GM19351 (cell line): Measurements from ENCODE around the gene KRT17.
"Not testable (repeated sequence)": the region's sequence is repeated elsewhere in the genome, so short reads cannot be mapped to it uniquely, and the experiment has no call there.

Source experiments
- ATAC-seq: cut with Tn5 transposase; IDR thresholded peaks from one replicate; pipeline ENCODE4 v1.9.1; 2021; ENCODE audit warnings: mild to moderate bottlenecking, moderate library complexity; ENCODE audit not compliant: unreplicated experiment

The KRT17 gene

GRCh38 chr17:41635121-41636097 is 11.0 kb upstream of the KRT17 start:
- ATAC-seq = no peak

DNA sequence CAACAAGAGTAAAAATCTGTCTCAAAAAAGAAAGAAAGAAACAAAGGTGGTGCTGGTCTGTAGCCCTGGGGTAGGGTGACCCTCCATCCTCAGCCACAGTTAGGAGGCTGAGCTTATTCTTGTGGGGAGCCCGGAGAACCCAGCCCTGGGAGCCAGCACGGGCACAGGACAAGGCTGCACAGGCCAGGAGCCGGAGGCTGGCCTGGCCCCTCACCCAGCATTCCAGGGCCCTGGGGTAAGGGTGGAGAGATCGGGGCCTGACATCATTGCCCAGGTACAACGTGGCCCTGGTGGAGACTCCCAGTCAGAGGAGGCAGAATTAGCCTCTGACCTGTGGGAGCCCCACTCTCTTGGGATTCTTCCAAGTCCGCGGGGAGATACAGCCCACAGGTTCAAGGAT is 10.3 kb upstream of the KRT17 start:
- ATAC-seq = no peak

DNA sequence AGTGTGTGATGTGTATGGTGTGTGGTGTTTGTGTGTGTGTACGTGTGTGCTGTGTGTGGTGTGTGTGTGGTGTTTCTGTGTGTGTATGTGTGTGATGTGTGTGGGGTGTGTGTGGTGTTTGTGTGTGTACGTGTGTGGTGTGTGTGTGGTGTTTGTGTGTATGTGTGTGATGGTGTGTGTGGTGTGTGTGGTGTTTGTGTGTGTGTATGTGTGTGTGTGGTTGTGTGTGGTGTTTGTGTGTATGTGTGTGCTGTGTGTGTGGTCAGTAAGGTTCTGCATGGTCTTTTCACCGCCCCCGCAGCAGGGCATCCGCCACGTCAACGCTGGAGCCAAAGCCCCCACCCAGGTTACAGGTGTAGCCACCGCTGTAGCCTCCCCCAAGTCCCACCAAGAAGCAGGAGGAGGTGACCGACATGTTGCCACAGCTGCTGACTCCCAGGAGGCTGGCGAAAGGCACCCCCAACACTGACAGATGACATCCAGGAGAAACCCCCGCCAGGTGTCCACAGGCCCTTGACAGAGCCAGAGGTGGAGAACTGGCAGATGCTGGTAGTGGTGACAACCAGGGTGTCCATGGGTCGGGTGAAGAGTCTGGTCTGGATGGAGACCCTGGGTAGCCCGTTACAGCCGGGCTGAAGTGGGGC is 9.3 kb upstream of the KRT17 start:
- ATAC-seq = no peak

DNA sequence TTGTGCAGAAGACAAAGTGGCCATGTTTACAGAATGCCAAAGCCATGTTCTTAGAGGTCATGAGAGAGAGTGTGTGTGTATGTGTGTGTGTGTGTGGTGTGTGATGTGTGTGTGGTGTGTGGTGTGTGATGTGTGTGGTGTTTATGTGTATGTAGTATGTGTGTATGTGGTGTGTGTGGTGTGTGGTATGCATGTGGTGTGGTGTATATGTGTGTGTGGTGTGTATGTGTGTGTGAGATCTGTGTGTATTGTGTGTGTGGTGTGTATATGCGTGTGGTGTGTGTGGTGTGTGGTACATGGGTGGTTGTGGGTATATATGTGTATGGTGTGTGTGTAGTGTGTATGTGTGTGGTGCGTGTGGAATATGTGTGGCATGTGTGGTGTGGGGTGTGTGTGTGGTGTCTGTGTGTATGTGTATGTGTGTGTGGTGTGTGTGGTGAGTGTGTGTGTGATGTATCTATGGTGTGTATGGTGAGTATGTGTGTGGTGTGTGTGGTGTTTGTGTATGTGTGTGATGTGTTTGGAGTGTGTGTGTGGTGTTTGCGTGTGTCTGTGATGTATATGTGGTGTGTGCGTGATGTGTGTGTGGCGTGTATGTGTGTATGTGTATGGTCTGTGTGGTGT is 8.2 kb upstream of the KRT17 start:
- no peak for ATAC-seq

DNA sequence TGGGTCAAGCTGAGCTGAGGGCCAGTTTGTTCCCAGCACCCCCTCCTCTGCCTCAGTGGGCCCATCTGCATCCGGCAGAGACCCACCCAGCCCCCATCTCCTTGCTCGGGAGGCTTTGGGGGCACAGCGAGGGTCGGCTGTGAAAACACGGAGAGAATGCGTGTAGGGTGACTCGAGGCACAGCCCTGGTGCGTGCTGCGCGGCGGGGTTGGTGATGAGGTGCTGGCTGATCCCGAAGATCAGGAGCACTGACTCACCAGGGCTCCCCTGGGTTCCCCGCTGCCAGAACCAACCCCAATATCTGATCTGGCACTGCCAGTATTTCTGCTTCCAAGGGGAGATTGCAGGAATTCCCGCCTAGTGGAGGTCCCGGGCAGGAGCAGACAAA is 7.5 kb upstream of the KRT17 start:
- no peak for ATAC-seq

- no peak for ATAC-seq
These were observed 6.9 kb upstream of the KRT17 start for GRCh38 chr17:41631025-41631897.

DNA sequence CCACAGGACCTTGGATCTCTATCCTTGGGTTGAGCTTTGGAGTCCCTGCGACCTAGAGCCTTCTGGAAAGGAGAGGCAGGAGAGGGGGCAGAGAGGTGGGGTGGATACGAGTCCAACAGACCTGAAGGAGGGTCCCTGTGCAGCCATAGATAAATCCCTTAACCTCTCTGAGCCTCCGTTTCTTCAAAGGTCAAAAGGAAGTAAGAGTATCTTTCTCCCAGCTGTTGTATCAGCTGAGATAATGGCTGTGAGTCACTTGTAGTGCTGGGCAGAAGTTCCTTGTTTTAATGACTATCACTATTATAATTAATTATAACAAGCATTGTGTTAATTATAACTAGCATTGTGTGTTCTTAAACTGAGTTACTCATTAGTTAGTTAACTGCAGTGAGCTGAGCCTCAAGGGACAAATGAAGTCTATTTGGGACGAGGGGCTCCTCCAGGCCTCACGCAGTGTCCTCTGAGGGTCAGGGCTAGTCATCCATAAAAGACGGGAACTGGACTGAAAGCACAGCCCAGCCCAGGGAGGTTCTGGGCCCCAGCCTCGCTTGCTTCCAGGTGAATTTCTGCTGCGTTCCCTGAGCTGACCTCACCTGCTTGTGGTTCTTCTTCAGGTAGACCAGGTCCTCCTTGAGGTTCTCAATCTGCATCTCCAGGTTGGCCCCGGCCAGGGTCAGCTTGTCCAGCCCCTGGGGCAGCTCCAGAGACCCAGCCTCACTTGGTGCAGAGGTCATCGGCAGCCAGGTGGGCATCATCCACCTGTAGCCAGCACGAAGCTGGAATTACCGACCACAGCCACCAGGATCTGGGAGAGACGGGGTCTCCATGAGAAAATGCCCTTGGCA is 5.7 kb upstream of the KRT17 start:
- ATAC-seq = no peak

- no peak for ATAC-seq
These were observed 4.9 kb upstream of the KRT17 start for GRCh38 chr17:41629316-41629715.

DNA sequence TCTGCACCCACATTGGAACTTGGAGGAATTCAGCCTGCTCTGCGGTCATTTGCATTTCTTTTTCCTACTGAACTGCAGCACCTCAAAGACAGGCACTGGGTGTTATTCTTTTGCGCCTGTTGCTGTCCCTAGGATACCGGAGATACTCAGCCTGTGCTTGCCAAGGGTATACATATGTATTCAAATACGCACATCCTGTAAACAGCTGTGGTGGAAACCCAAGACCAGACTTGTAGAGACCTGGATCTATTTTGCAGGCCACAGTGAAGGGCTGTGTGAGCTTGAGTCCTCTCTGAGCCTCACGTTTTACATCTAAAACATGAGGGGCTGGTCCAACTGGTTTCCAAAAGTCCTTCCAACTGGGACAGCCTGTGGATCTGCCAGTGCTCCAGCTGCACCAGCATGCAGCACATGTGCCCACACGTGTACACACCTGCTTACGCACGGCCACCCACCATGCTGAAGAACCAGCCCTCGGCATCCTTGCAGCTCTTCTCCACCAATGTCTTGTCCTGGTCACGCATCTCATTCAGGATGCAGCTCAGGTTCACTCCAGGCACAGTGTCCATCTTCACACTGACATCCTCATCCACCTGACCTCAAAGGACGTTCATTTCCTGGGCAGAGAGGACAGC is 4.4 kb upstream of the KRT17 start:
- ATAC-seq = not testable (repeated sequence)

- not testable (repeated sequence) for ATAC-seq
These were observed 3.6 kb upstream of the KRT17 start for GRCh38 chr17:41628073-41628370.

GRCh38 chr17:41627316-41628072 is 3.1 kb upstream of the KRT17 start:
- no peak for ATAC-seq

DNA sequence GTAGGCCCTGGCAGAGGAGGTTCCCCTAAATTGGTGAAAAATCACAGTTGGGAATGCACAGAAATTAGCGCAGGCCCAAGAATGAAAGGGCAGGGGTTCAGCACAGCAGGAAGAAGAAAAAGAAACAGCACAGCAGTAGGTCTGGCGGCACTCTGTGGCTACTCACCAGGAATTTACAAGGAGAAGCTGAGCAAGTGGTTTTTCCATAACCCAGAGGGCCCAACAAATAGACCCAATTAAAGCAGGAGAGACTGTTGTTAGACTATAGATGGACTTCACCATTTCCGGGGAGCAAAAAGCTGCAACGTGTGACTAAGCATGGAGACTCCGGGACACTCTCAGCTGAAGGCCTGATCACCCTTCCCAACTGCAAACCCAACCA is 2.5 kb upstream of the KRT17 start:
- not testable (repeated sequence) for ATAC-seq

DNA sequence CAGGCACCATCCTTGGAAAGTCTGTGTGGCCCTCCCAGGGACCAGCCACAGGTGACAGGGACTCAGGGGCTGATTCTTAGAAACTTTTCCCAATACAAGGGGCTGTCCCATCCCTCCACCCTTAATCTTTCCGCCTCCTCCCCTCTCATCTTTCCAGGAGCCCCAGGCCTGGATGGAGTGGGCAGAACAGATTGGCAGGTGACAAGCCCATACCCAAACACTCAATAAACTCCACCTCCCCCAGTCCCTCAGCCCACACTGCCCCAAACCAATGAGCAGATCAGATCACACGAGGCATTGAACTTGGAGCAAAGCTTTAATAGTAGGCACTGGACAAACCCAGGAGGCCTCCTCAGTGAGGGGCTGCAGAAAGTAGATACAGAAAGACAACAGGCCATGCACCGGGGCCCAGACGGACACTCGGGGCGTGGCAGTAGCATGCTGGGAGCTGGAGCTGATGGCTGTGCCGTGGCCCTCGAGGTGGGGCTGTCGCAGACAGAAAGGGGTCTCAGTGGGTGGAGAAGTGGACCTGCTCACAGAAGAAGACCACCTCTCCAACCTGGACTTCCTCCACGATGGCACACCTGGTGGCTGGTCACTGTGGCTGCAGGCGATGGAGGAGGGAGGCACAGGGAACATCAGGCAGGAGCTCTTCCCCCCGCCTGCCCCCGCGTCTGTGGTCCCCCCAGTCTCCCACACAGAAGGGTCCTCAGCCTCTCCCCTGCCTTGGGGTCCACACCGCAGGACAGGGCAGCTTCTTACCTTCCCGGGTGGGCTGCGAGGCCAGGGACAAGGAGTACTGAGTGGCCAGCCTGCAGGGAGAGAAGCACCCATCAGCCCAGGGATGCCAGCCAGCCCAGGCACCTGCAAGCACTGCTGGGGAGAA is 1.9 kb upstream of the KRT17 start:
- not testable (repeated sequence) for ATAC-seq

GRCh38 chr17:41625602-41626001 is 1.2 kb upstream of the KRT17 start:
- no peak for ATAC-seq

DNA sequence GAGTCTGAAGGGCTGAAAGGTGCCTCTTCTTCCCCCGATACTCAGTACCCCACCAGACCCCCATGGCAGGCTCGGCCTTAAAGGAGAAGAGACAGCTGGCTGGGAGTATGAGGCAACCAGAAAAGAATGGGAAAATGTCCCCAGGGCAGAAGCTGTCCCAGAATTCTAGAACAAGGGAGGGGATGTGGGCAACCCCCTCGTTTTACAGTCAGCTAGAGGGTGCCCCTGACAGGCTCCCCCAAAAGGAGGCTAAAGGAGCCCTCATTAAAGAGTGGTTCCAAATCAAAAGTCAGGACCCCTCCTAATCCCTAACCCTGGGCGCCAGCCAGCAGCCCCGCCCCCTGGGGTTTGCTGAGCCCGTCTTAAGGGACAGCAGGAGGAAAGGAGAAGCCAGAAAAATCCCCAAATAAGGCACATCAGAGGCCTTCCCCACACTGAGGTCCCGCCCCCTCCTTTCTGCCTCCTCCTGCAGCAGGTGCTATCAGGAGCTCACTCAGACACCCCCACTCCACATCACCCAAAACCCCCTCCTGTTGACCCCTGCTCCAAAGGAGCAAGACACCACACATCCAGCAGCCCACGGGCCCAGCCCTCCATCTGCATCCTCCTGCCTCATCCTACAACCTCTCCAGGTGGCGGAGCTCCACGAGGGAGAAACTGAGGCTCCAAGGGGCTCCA is 1.1 kb downstream of the KRT17 start:
- ATAC-seq = not testable (repeated sequence)

DNA sequence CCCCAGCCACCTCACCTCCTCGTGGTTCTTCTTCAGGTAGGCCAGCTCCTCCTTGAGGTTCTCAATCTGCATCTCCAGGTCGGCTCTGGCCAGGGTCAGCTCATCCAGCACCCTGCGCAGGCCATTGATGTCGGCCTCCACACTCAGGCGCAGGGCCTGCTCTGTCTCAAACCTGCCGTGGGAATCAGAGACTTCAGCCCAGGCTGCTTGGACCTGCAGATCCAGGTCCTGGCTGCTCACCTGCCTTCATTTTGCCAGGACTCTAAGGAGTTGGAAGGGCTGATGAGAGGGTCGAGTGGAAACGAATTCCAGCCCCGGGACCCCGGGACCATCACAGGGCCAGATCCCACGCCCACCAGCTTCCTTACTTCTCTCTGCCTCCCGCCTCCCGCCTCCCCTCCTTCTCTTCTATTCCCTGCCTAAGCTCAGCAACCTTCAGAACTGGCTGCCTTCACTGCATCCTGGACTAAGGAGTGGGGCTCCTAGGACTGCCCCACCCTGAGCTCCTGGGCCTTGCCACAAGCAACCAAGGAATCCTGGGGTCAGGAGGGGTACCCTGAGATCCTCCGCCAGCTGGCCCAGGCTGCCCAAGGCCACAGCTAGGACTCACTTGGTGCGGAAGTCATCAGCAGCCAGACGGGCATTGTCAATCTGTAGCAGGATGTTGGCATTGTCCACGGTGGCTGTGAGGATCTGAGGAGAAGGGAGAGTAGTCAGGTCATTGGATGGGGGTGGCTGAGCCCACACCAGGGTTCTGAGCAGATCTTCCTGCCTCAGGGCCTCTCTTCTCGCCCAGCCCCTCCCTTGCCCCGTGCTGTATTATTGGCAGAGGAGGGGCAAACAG is 1.8 kb downstream of the KRT17 start:
- not testable (repeated sequence) for ATAC-seq
